KG1 (cell line): ENCODE data around the gene TMIGD1.
"Not testable (repeated sequence)": the region's sequence is repeated elsewhere in the genome, so short reads cannot be mapped to it uniquely, and the experiment has no call there.

ENCODE experiments used
- DNase-seq: peaks from one replicate; lab custom pipeline; 2025; lab: John Stamatoyannopoulos, UW

TMIGD1 gene

DNA sequence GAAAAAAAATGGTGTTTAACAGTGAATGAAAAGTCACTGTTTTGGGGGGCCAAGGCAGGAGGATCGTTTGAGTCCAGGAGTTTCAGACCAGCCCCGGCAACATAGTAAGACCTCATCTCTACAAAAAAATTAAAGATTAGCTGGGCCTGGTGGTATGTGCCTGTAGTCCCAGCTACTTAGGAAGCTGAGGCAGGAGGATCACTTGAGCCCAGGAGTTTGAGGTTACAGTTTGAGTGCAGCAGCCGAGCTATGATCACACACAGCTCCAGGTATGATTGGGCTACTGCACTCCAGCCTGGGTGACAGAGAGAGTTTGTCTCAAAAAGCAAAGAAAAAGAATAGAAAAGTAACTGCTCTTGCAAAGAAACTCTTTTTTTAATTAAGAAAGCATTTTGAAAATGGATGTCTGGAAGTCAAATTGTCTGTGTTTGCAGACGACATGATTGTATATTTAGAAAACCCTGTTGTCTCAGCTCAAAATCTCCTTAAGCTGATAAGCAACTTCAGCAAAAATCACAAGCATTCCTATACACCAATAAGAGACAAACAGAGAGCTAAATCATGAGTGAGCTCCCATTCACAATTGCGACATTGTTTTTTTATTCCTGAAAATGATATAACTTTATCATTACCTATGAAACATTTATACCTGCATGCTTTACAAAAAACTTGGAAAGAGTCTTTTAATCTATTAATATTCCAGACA is 24.4 kb upstream of the TMIGD1 start:
- no peak for DNase-seq

DNA sequence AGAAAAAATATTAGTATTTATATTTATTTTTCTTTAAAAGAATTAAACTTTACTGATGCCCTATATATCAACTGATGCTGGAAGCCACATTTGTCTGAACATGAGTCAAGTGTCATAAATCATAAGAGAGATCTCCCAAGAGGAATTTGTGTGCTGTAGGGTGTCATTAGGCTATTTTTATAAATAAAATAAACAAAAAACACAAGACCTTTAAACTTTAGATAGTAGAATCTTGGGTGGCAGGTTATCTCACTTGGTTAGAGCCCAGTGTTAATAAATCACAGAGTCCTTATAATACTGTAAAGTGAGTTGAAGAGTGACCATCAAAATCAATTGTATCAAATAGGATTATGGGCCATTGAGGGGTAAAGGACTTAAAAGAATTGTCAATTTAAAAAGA is 23.6 kb upstream of the TMIGD1 start:
- no peak for DNase-seq

DNA sequence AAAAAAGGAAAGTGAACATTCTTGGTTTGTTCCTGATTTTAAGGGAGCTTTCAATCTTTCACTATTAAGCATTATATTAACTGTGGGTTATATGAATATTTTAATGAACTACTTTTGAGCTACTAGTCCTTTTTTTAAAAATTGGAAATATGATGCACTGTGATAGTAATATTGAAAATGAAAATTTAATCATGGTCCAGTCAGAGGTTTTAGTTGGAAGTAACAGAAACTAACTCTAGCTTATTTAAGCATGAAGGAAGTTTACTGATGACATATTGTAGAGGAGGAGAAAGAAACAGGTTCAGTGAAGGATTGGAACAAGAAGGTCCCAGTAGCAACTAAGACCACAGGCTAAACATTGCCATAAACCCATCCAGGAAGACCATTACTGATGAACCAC is 20.8 kb upstream of the TMIGD1 start:
- DNase-seq, result no peak

DNA sequence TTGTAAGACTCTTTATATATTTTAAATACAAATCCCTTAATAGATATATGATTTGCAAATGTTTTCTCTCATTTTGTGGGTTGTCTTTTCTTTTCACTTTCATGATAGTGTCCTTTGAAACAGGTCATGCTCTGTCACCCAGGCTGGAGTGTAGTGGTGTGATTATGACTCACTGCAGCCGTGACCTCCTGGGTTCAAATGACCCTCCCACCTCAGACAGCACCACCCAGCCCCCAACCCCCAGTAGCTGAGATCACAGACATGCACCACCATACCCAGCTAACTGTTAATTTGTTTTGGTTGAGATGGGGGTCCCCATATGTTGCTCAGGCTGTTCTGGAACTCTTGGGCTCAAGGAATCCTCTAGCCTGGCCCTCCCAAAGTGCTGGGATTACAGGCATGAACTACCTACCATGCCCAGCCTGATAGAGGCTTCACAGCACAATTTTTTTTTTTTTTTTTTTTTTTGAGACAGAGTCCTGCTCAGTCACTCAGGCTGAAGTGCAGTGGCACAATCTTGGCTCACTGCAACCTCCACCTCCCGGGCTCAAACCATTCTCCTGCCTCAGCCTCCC is 18.5 kb upstream of the TMIGD1 start:
- DNase-seq, result no peak

DNA sequence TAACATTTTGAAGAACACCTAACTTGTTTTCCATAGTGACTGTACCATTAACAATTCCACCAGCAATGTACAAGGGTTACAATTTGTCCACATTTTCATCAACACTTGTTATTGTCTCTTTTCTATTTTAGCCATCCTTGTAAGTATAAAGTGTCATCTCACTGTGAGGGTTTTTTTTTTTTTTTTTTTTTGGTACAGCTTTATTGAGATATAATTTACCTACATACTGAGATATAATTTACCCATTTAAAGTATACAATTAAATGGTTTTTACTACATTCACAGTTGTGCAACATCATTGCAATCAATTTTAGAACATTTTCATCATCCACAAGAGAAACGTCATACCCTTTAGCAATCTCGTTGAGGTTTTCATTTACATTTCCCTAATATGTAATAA is 17.9 kb upstream of the TMIGD1 start:
- DNase-seq, result no peak

DNA sequence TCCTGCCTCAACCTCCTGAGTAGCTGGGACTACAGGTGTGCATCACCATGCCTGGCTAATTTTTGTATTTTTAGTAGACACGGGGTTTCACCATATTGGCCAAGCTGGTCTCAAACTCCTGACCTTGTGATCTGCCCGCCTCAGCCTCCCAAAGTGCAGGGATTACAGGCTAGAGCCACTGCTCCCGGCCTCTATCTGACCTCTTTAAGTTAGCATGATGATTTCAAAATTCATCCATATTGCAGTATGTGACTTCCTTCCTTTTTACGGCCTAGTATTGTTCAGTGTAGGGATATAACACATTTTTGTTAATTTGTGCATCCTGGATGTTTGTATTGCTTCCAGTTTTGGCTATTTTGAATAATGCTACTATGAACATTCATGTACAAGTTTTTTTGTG is 17.4 kb upstream of the TMIGD1 start:
- DNase-seq, result not testable (repeated sequence)

DNA sequence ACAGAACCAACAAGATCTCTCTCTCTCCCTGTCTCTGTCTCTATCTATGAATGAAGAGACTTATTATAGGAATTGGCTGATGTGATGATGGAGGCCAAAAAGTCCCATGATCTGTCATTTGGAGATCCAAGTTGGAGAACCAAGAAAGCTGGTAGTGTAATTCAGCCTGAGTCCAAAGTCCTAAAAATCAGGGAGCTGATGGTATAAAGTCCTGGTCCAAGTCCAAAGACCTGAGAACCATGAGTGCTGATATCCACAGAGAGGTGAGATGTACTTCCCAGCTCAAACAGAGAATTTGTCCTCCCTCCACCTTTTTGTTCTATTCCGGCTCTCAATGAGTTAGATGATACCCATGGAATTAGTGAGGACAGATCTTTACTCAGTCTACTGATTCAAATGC is 15.4 kb upstream of the TMIGD1 start:
- DNase-seq, result no peak

DNA sequence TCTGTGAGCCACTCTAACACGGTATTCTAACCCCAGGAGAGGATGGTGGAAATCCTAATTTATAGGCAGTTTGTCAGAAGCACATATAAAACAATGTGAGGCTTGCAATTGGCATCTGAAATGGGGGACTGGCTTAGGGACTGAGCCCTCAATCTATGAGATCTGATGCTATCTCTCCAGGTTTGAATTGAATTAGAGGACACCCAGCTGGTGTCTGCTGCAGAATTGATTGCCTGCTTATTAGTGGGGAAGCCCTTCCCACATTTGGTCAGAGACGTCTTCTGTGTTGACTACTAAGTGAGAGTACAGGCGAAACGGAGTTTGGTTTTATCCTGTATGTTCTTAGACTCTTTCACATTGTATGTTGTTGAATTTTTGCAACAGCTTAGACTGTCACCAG is 13.6 kb upstream of the TMIGD1 start:
- no peak for DNase-seq

DNA sequence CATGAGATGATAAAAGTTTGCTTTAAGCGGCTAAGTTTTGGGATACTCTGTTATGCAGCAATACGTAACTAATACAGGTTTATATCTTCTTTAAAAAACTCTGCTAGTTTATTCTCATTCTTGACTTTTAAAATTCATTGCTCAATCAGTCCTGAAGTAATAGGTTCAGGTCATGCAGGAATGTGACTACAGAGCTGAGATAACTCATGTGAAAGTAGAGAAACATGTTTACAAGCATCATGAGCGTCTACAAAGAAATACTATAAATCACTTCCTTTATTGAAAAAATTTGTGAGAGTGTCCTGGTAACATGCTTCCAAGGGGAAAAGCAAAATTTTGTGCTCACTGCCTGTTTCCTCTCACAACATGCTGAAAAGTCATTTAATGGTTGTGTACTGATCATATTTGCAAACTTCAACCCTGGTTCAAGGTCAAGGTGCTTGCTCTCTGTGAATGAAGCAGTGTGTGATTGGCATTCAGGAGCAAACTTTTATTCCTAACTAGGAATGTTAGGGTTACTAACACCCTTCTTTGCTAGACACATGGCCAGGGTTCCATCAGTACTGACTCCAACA is 12.5 kb upstream of the TMIGD1 start:
- DNase-seq, result no peak

DNA sequence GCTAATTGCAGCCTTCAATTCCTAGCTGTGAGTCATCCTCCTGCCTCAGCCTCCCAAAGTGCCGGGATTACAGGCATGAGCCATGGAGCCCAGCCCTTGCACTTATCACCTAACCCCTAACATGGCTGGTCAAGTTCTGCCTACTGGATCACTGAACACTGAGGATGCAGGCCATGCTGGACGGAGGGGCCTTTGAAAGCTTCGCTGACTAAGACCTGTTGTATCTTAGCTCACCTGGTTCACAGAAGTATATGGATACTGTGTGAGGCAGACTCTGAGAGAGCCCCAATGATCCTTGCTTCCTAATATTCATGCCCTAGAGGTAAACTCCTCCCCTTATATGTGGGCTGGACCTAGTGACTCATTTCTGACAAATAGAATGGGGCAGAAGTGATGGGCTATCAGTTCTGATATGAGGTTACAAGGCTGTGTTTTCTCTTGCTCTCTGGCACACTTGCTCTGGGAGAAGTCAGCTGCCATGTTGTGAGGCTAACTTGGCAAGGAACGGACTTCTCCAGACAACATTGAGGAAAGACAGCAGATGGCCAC is 11.7 kb upstream of the TMIGD1 start:
- DNase-seq, result no peak

DNA sequence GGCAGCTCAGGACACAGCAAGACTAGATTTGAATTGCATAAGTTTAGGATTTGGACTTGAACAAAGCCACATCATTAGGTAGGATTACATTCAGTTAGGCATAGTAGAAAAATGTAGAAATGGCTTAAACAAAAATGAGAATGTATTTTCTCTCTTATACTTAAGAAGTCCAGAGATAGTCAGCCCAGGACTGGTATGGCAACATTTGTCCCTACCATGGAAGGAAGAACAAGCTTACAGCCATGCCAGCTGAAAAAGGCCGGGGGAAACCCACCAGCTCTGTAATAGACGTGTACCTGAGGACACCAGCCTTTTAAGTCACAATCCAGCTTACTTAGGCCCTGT is 11.2 kb upstream of the TMIGD1 start:
- no peak for DNase-seq

DNA sequence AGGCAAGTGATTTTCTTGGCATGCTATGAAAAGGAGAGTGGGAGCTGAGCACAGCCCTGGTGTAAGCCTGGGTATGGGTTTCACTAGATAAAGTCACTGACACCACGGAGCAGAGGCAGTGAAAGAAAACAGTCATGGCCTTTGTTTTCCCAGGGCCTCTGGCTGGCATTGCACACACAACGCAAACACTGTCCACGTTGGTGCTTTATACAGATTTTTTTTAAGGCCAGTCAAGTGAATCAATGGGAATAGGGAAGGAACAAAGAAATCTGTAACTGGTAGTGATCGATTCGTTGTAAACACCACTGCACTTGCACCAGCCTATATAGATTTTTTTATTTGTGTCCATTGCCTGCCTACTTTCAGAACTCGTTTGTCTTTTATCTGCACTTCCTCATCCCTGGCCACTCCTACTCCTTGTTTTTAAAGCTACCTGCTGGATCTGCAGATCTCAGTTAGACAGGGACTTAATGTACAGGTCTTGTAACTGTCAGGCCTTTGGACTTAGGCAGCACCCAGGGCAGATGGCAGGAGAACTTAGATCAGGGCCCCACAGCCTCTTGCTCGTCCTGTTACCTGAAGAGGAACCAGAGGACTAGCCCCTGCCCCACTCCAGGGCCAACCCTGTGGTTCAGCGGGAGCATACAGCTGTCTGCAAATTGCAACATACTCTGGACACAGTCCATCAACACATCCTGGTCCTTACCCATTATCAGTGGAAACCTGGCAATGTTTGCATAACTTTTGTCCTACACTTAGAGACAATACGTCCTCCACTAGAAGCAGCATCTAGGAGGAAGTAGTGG is 10.6 kb upstream of the TMIGD1 start:
- DNase-seq, result peak; percentile 62

DNA sequence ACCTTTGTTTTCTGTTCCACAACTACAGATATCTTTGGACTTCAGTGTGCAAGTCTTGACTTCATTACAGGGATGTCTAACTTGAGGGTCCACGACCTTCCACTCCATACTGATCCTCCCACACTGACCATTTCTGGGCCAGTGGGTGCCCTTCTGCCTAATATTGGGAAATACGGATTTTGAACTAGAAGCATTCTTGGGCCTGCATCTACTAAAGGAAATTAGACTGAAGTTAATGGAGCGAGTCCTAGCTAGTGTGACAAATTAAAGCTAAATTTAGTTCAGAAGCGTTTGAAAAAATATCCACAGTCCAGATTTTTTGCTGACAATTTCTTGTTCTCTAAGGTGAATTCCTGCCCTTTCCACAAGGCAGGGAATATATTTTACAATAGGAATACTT is 9.9 kb upstream of the TMIGD1 start:
- no peak for DNase-seq

DNA sequence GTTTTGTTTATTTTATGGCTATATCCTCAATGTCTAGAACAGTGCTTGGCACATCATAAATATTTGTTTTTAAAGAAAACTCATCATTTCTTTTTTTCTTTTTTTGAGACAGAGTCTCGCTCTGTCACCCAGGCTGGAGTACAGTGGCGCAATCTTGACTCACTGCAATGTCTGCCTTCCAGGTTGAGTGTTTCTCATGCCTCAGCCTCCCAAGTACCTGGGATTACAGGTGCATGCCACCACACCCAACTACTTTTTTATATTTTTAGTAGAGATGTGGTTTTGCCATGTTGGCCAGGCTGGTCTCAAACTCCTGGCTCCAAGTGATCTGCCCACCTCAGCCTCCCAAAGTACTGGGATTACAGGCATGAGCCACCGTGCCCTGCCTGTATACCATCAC is 9.4 kb upstream of the TMIGD1 start:
- not testable (repeated sequence) for DNase-seq

DNA sequence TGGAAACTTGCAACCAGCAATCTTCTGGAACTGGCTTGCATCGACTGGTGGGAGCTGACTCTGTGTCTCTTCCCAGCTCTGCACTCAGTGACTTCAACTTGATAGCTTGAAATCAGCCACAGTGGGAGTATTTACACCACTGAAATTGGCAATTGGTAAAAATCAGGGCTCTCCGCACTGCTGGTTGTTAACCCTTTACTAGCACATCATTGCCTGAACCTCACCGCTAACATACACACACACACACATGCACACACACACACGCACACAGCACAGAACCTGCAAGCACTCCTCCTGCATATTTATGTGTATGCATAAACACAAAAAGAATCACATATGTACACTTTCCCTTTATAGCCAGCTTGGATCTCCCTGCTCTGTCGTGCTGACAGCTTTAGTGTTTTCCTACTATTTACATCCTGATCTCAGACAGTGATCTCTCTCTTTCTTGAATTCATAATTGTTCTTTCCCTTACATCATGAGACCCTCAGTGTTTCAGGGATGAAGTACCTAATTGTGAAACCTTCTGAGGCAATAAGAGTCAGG is 7.9 kb upstream of the TMIGD1 start:
- no peak for DNase-seq

DNA sequence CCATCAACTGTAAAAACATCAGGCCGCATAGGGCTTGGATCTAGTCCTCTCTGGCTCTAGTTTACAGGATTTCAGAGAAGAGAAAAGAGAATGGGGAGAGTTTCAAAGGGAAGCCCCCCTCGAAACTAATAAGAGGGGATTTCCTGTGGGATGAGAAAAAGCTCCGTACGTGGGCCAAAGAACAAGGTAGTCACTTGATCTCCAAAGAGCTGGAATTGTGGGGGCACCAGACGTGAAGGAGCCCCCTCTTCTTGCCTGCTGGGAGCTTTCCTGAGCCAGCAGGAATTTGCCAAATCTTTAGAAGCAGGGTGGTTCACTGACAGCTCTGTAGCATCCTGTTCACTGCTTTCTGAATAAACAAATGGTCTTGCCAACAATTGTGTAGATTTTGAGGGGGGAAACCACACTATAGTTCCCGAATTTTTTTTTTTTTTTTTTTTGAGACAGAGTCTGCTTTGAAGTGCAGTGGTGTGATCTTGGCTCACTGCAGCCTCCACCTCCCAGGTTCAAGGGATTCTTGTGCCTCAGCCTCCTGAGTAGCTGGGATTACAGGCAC is 7.0 kb upstream of the TMIGD1 start:
- DNase-seq, result no peak

DNA sequence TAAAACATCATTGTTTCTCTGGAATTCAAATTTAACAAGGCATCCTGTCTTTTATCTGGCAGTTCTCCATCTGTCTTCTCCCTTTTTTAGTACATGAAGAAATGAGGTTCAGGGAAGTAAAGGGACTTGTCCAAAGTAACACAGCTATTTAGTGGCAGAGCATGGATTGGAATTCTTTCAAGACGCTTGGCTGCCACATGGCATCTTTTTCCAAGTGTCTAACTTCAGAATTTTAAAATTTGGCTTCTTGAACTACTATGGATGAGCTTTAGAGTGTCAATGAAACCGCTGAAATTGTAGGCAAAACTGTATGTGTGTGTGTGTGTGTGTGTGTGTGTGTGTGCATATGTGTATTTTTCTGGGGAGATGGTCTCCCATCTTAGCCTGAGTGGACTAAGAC is 5.2 kb upstream of the TMIGD1 start:
- DNase-seq, result no peak

DNA sequence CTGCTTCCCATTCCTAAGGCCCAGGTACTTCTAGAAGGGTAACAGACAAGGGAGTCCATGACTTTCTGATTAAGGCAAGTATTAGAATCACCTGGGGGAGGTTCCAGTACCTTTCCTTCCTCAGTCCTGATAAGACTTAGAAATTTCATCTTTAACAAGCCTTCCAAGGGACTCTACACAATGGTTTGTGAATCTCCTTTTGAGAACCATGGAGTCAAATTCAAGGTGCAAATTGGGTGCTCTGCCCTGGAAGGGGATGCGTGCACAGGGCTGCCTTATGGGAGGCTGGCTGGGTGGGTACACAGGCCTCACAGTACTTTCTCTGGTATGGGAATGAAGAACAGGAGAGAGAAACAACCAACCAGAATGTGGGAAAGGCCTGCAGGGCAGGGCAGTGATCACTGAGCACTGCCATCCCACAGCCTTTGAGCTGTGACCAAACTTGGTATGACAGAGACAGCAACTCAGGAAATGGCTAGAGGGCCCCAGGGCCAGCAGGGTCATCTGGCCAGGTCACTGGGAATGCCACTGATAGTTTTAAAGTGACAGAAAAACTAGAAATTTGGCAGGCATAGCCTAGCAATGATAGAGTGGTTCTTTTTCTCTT is 3.6 kb upstream of the TMIGD1 start:
- no peak for DNase-seq

DNA sequence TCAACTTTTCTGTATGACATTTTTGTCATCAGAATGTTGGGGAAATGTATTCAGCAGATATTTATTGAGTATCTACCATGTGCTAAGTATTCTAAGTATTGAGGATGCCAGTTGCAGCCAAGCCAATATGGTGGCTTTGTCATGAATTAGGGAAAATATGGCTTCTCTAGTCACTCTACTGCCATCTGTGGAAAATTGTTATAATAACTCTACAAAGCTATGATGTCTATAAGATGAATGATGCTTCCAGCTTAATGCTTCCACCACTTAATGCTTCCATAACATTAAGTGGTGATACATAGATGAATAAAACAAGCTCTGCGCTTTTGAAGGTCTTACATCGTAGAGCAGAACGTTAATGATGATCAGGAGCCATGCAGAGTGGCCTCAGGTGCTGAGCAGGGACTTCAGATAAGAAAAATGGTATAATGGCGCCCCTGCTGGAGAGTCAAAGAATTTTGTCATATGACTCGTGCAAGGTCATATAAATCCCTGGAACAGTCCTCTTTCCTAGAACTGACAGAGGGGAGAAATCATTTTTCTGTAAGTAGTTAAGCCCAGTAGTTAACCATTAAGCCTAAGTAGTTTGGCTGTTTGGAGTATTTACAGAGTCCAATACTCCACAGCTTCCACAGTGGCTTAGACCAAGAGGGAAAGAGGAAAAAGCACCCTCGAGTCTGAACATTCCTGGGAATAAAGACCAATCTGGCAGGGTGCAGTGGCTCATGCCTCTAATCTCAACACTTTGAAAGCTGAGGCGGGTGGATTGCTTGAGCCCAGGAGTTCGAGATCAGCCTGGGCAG is 2.7 kb upstream of the TMIGD1 start:
- DNase-seq, result peak; percentile 43

DNA sequence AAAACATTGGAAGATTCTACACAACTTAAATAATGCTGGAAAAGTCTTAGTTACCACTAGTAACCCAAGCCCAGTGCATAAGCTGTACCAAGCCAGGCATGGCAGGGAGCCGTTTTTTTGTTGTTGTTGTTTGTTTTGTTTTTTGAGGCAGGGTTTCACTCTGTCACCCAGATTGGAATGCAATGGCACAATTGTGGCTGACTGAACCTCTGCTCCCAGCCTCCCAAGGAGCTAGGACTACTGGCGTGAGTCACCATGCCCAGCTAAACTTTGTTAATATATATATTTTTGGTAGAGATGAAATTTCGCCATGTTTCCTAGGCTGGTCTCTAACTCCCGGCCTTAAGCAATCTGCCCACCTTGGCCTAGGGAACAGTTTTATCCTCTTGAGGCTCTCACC is 564 bp upstream of the TMIGD1 start:
- DNase-seq, result no peak

DNA sequence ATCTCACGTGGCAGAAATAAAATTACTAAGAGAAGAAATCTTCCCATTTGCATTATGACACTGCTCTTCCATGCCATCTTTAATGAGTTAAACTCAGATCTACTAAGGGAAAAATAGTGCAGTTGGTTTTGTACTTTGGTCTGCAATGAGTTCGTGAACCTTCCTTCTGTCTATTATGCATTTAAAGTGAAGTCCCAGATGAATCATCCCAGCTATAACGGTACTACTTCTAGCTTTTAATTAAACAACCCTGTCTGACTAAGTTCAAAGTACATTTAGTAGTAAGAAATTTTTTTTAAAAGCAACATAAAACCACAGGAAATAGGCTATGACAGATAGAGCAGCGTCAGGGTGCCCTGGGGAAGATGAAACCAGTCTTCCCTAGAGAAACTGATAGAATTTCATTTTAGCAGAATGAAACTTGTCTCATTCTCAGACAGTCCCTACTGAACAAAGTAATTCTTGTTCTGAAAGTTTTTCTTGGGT is 1.8 kb downstream of the TMIGD1 start:
- DNase-seq, result peak; percentile 45
